ENCODE measurements around the gene CRYGD.
A peak's percentile ranks its signal among the peaks of the same experiment; 100 is the strongest.
"Not testable (repeated sequence)": the region's sequence is repeated elsewhere in the genome, so short reads cannot be mapped to it uniquely, and the experiment has no call there.

CRYGD gene

DNA sequence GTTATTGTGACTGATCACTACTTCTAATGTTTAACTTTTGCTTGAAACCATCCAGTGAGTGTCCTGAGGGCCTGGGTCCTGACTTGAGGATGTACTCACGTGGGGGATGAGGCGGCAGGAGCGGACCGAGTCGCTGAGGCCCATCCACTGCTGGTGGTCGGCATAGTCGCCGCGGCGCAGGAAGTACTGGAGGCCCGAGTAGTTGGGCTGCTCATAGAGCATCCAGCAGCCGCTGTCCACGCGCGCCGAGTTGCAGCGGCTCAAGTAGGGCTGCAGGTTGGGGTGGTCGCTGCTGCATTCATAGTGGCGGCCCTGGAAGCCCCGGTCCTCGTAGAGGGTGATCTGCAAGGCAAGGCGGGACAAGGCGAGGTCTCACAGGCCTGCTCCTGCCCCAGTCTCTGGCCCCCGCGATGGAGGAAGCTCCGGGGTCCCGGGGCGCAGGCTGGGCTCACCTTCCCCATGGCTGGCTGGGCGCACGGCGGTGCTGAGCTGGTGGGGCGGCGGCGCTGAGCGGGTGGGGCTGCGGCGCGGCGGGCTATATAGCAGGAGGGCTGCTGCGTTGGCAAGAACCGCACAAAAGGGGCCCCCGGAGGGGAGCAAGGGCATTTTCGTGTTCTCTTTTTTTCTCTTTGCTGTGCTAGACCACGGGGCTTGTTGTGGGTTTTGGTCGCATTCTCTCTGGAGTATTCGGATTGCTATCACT lies at the start of gene CRYGD:
TSS of gene CRYGD (minus strand) at position 512 of the 703 bp plus-strand sequence. CDS start at position 461, 51 bp downstream.
- DNase-seq = not testable (repeated sequence)

DNA sequence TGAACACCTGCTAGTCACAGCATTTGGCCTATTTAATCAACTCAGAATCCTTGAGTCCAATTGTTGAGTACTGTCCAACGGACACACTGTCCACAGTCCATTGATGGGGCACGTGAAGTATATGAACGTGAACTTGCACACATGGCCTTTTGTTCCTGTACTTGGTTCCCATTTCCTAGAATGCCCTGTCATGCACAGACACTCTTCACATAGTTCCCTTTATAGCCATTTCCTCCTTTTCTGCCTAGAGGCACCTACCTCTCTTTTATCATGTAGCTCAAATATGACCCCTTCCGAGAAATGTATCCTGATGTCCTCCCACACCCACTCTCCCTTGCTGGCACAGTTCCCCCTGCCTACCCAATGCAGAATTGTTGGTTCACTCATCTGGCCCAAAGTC lies 47.8 kb upstream of the CRYGD start:
- no peak for DNase-seq

DNA sequence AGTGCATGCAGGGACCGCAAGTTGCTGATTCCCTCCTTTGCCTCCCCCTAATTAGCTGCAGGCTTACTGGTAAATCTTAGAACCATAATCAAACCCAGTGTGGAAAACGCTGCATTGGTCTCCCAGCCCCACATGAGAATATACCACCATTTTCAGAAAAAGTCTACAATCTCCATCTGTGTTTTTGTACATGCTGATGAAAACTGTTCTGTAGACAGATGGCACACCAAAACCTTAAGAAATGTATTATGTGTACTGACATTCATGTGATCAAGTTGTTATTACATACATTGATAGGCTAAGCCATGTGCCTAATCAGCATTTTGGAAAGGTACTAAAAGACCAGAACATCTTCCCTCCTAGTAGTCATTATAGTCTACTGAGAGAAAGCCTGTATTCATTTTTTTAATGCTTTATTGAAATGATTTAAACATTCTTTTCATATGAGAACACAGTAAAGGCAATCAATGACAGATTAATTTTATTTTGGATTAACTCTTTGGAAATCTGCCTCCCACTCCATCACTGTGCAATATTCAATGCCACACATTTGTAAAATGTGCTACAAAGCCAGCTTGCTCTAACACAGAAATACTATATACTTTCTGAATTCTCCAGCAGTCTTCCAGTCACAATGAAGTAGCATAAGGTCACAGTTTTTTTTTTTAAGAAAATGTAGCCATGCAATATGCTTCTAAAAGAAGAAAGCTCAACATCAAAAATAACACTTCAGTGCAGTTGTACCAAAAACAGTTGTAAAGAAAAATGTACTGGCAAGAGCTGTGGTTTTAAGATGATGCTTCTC lies 40.8 kb upstream of the CRYGD start:
- no peak for DNase-seq

DNA sequence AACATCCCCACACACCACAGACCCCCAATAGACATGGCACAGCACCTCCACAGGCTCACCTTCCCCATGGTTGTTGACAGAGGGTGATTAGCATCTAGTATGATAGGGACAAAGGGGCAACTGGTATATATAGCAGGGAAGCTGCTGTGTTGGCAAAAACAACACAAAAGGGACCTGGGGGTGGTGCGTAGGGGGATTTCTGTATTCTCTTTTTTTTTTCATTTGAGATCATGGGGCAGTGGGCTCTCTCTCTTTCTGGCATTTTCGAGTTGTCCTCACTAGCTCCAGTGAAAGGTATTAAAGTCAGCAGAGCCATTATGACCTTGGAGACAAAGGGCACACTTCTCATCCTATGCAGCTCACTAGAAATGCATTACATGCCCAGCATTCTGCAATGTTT lies 39.2 kb upstream of the CRYGD start, which contains the start of gene CRYGA:
TSS of gene CRYGA (minus strand) at position 101 of the 400 bp plus-strand sequence. CDS start at position 68, 33 bp downstream.
- DNase-seq = no peak

DNA sequence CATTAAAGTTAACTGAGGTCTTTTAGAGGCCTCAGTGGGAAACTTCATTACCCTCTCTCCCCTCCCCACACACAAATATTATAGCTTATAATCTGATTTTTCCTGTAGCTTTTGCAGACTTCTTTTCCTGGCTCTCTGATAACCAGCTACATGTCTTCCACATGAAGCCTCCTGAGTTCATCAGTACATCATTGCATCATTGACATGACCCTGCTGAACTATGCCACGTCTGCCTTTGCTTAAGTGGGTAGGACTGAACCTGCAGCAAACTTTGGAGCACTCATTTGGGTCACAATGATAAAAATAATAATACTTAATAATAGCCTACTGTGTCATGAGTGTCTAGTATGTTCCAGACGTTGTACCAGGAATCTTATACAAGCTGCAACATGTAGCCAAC lies 32.1 kb upstream of the CRYGD start:
- DNase-seq = no peak

DNA sequence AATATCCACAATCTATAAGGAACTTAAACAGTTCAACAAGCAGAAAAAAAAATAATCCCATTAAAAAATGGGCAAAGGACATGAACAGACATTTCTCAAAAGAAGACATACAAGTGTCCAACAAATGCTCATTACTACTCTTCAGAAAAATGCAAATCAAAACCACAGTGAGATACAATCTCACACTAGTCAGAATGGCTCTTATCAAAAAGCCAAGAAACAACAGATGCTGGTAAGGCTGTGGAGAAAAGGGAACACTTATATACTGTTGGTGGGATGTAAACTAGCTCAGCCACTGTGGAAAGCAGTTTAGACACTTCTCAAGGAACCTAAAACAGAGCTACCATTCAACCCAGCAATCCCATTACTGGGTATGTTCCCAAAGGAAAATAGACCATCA lies 28.8 kb upstream of the CRYGD start:
- DNase-seq = no peak

DNA sequence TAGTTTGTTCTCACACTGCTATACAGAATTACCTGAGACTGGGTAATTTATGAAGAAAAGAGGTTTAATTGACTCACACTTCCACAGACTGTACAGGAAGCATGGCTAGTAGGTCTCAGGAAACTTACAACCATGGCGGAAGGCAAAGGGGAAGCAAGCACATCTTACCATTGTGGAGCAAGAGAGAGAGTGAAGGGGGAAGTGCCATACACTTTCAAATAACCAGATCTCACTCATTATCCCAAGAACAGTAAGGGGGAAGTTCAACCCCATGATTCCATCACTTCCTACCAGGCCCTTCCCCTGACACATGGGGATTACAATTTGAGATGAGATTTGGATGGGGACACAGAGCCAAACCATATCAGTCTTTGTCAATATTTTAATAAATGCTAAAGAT lies 26.6 kb upstream of the CRYGD start:
- DNase-seq = no peak

DNA sequence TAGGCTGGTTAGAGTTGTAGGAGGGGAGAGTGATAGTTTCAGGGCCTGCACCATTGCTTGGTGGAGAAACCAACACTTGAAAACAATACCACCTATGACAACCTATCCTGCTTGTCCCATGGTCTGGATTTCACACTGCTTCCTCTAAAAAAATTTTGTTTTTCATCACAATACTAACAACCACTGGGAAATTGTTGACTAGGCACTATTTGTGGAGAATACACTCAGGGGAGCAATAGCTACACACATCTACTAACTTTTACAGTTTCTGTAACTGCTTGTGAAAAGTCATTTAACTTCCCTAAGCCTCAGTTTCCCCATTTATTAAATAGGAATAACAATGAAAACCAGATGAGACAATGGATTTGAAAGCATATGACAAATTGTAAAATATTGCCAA lies 25.8 kb upstream of the CRYGD start:
- DNase-seq = no peak

DNA sequence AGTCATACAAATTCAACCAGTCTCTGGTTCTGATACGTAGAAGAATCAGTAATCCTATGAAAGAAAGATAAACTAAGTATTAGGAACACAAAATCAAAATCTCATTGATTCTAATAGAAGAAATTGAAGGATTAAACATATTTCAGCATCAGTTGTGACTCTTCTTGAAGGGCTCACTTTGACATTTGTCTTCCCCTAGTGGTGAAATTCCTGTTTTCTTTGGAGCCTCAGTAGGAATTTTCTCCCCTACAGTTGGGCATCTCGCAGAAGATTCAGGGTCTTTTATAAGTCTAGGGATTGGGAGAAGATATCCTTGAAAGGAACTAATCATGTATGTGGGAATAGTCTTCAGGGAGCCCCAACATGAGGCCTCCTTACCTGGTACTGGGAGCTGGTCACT lies 24.5 kb upstream of the CRYGD start:
- DNase-seq = no peak

DNA sequence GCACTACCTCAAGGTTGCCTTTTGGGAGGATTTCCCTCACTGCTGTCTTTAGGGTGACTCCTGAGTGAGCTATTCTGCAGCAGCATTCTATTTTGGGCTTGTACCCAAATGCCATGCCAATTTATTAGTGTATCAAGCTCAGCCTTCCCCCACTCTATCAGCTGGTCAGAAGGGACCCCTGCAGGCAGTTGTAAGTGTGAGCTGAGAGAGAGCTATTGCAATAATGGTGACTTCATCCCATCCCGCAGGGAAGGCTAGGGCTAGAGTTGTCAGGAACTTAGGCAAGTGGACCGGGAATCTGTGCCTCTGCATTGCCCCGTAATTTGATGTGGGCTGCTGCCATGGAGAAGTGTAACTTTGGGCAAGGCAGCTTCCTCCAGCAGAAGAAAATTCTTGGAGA lies 23.4 kb upstream of the CRYGD start:
- no peak for DNase-seq

DNA sequence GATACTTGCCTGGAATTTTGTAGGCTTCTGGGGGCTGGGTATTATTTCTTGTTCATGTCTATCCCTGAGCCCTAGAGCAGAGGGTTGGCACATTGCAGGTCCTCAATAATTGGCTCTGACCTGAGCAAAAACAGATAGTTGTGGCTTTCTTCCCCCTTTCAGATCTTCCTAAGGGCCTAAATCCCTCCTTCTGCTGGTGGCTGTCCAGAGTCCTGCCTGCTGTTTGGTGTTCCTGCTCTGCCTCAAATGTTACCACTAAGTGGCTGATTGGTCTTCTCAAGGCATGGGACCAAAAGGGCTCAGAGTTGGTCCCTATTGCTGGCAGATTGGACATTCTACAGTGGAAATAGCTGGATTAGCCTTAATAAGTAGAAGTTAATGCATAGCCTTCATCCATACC lies 22.7 kb upstream of the CRYGD start:
- DNase-seq = no peak

DNA sequence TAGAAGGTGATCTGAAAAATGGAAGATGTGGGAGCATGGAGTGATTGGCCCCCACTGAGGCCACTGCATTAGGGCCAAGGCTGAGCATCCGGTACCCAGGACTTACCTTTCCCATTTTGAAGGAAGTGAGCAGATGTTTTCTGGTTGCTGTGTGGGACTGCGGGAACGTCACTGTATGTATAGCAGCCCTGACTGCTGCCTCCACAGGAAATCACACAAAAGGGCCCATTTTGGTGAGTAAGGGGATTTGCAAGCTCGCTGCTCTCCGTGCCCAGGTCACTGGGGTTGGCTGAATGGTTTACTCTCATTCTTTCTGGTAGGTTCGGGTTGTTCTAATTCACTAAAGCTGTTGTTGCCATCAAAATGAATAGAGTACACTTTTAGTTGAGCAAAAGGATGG lies 21.7 kb upstream of the CRYGD start, which contains the start of gene CRYGB:
TSS of gene CRYGB (minus strand) at position 153 of the 400 bp plus-strand sequence. CDS start at position 115, 38 bp downstream.
- DNase-seq = no peak

DNA sequence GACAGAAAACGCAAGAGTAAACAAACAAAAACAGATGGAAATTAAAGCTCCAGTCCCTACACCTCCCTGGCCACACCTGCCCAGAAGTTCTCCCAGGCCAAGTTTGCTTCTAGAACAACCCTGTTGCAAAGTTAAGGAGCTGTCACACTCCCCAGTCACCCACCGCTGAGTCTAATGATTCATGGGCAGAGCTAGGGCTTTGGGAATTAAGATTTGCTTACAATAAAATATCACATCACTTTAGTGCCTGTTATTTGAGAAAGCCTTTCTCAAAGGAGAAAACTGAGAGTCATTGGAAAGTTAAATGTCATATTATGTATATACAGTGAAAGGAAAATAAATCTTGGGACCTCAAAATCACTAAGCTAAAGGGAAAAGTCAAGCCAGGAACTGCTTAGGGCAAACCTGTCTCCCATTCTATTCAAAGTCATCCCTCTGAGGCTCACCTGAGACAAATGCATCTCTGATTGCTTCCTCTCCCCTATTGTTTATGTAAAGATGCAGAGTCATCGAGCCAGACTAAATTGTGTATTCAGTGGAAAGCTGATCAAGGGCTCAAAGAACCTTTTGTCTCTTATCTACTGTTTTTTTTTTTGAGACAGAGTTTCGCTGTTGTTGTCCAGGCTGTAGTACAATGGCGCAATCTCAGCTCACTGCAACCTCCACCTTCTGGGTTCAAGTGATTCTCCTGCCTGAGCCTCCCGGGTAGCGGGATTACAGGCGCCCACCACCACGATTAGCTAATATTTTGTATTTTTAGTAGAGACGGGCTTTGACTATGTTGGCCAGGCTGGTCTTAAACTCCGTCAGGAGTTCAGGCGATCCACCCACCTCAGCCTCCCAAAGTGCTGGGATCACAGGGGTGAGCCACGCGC lies 18.8 kb upstream of the CRYGD start:
- DNase-seq = no peak

DNA sequence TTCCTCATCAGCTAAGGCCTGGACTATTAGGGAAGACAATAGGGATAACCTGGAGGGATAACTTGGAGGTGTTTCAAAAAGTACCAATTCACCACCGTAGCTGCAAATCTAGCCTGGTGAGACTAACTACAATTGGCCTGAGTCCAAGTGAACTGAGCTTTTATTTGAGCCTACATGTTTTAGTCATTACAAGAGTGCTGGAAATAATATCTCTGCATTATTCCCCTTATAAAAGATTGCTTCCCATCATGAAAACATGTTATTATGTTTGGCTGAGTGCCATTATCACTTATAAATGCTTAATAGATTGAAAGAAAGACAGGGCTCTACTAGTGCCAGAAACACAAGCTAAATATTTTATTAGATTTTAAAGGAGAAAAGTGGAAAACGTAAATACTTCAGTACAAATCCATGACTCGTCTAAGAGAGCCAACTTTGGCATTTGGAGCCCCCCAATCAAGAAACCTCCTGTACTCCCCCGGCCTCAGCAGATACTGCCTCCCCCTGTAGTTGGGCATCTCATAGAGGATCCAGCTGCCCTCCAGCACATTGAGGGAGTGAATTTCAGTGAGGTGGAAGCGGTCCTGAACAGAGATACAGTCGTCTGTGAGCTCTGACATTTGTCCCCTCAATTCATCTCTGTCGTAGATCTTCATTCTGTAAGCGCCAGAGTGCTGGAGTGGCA lies 18.1 kb upstream of the CRYGD start:
- DNase-seq = peak; percentile 87

DNA sequence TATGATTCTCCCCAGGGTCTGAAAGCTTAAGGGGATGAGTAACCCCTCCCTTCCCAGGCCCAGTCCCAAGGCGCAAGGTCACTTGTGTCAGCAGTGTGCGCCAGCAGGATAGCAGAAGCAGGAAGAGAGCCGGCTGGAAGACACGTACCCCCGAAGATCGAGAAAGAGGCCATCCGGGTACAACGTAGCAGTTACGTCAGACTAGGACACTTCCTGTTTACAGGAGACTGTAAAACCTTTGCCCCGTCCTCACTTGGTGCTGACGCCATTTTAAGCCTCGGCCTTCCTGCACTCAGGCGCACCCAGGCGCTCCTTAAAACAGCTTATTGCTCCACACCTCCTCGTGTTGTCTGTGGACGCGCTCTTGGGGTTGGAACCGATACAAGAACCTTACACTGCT lies 15.1 kb upstream of the CRYGD start:
- DNase-seq = no peak

DNA sequence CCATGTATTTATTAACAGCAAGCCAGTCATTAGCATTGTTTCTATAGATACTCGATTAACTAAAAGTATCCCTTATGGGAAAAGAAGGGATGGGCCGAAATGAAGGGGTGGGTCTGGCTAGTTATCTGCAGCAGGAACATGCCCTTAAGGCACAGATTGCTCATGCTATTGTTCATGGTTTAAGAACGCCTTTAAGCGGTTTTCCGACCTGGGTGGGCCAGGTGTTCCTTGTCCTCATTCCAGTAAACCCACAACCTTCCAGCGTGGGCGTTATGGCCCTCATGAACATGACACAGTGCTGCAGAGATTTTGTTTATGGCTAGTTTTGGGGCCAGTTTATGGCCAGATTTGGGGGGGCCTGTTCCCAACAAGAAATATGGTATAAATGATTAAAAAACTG lies 14.0 kb upstream of the CRYGD start:
- not testable (repeated sequence) for DNase-seq

DNA sequence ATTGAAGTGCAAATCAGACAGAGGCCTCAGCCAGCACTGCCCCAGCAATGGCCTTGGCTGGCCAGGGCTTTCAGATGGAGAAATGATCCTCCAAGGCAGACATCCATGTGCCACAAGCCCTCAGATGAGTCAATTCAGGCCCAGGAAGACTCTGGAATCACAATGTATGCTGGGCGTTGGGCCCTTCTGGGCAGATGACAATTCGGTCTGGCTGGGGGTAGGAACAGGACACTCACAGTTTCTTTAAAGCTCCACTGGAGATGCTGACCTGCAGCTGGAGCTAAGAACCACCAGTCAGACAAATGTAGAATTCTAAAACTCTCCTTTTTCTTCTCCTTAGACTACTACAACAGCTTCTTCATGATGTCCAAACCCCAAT lies 12.4 kb upstream of the CRYGD start:
- DNase-seq = no peak

DNA sequence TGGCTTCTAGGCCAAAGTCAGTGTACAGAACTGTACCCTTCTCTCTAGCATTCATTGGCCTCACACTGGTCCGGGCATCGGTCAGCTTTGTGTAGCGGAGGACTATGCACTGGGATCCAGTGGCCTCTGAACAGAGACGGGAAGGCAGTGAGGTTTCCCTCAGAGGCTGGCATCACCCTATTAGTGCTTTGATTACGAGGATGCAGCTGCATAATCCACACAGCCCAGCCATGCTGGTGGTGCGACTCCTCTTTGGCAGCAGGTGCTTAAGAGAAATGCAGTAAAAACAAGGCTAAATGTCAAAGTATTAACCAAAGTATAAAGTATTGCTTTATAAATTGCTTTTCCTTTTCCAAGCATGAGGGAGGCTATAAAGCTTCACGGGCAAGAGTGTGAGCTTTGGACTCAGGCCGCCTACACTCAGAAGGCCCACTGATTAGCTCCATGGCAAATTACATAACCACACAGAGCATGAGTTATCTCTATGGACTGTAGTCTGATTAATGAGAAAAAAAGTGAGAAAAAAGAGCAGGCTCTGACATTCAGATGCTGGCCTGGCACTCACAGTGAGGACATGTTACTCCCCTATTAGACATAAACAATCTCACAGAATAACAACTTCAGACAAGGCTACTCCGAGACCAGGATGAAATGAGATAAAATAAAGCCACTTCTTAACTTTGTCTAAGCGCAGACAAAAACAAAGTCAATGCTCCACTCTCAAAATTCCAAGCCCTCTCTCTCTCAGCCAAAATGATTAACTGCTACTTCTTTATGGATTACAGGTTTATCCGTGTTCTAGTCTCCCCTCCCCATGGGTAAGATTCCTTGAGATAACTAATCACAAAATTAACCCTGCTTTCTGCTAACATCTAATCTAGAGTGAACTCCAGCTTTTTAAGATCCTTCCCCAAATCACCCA lies 11.7 kb upstream of the CRYGD start:
- DNase-seq = no peak

DNA sequence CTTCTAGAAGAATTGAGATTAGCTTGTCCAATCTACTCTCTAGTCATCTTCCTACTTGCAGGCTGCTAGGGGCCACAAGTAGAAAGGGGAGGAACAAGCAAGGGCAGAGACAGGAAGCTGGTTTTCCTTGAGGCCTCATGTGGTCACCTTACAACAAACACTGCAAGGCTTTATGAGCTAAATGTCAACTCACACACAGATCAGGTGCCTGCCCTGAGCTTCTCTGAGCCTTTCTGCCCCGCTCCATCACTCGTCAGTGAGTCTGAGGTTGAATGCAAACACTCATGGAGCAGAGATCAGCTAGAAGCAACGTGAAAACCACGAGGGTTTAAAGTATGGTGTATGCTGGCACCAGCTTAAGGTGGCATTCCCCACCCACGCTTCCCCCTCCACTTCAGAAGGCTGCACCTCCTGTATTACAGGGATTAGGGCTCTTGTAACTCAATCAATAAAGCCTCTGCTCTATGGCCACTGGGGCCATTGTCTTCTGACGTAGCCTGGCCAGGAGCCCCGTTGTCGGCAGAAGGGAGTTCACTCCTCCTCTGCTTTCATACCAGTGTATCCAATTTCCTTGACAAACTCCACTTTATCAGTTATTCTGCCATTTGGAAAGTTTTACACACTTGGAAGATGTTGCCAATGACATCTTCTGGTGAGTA lies 10.7 kb upstream of the CRYGD start:
- DNase-seq = no peak

DNA sequence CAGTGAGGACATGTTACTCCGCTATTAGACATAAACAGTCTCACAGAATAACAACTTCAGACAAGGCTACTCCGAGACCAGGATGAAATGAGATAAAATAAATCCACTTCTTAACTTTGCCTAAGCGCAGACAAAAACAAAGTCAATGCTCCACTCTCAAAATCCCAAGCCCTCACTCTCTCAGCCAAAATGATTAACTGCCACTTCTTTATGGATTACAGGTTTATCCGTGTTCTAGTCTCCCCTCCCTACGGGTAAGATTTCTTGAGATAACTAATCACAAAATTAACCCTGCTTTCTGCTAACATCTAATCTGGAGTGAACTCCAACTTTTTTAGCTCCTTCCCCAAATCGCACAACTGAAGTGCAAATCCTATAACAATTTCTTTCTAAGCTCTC lies 6.4 kb upstream of the CRYGD start:
- DNase-seq = no peak
